ENCODE data around the gene ZNRF1. TPM values are rescaled to one million over a fixed set of nuclear protein-coding genes. Genes with fewer than 3 reads are reported as not detected.
A peak's percentile ranks its signal among the peaks of the same experiment; 100 is the strongest.

The ZNRF1 gene
- total RNA-seq, 1 donor from 2014 or later, result 115 TPM

GRCh38 chr16:75068085-75069031 lies 69.5 kb downstream of the ZNRF1 start:
- no peak overlapping the region for H3K27ac Mint-ChIP-seq (ENCODE audit: unreplicated experiment)

GRCh38 chr16:75070012-75070841 lies 71.4 kb downstream of the ZNRF1 start:
- Mint-ChIP-seq H3K9me3 (ENCODE audit: unreplicated experiment) (no peaks in the 10 kb centered on the region), H3K36me3 (ENCODE audit: low read depth, unreplicated experiment) (peaks cover 4% of the 10 kb centered on the region), H3K27me3 (ENCODE audit: unreplicated experiment) (peaks cover 5% of the 10 kb centered on the region), H3K4me1 (ENCODE audit: unreplicated experiment) (peaks cover 40% of the 10 kb centered on the region), H3K4me3 (ENCODE audit: unreplicated experiment) (no peak overlapping the region), H3K27ac (ENCODE audit: unreplicated experiment) (peak overlapping the region; percentile 46)
- TF ChIP-seq, protein P1, sequence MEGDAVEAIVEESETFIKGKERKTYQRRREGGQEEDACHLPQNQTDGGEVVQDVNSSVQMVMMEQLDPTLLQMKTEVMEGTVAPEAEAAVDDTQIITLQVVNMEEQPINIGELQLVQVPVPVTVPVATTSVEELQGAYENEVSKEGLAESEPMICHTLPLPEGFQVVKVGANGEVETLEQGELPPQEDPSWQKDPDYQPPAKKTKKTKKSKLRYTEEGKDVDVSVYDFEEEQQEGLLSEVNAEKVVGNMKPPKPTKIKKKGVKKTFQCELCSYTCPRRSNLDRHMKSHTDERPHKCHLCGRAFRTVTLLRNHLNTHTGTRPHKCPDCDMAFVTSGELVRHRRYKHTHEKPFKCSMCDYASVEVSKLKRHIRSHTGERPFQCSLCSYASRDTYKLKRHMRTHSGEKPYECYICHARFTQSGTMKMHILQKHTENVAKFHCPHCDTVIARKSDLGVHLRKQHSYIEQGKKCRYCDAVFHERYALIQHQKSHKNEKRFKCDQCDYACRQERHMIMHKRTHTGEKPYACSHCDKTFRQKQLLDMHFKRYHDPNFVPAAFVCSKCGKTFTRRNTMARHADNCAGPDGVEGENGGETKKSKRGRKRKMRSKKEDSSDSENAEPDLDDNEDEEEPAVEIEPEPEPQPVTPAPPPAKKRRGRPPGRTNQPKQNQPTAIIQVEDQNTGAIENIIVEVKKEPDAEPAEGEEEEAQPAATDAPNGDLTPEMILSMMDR (IDR thresholded peaks at IDR 0.05; ENCODE audit: unreplicated experiment), result no peak
- DNase-seq (ENCODE audit: low spot score), result no peak

More at GRCh38 chr16:75068085-75069031, 69.5 kb downstream of the ZNRF1 start:
- H3K4me1 Mint-ChIP-seq (ENCODE audit: unreplicated experiment), result peaks cover 38% of the 10 kb centered on the region
- H3K36me3 Mint-ChIP-seq (ENCODE audit: low read depth, unreplicated experiment), result peaks cover 4% of the 10 kb centered on the region
- no peak overlapping the region for H3K4me3 Mint-ChIP-seq (ENCODE audit: unreplicated experiment)
- TF ChIP-seq, protein P1 (IDR thresholded peaks at IDR 0.05; ENCODE audit: unreplicated experiment), result no peak
- H3K27me3 Mint-ChIP-seq (ENCODE audit: unreplicated experiment), result peaks cover 5% of the 10 kb centered on the region
- H3K9me3 Mint-ChIP-seq (ENCODE audit: unreplicated experiment), result no peaks in the 10 kb centered on the region
- no peak for DNase-seq (ENCODE audit: low spot score)

- DNase-seq (ENCODE audit: low spot score), result no peak
- Mint-ChIP-seq H3K4me3 (ENCODE audit: unreplicated experiment) (no peak overlapping the region), H3K9me3 (ENCODE audit: unreplicated experiment) (no peaks in the 10 kb centered on the region), H3K27me3 (ENCODE audit: unreplicated experiment) (peaks cover 4% of the 10 kb centered on the region), H3K27ac (ENCODE audit: unreplicated experiment) (no peak overlapping the region), H3K36me3 (ENCODE audit: low read depth, unreplicated experiment) (peaks cover 5% of the 10 kb centered on the region), H3K4me1 (ENCODE audit: unreplicated experiment) (peaks cover 41% of the 10 kb centered on the region)
- TF ChIP-seq, protein P1 (IDR thresholded peaks at IDR 0.05; ENCODE audit: unreplicated experiment), result no peak
These were observed 72.8 kb downstream of the ZNRF1 start for GRCh38 chr16:75071621-75072020.

- Mint-ChIP-seq H3K4me1 (ENCODE audit: unreplicated experiment) (peaks cover 41% of the 10 kb centered on the region), H3K36me3 (ENCODE audit: low read depth, unreplicated experiment) (peaks cover 10% of the 10 kb centered on the region), H3K9me3 (ENCODE audit: unreplicated experiment) (no peaks in the 10 kb centered on the region), H3K27me3 (ENCODE audit: unreplicated experiment) (peaks cover 1% of the 10 kb centered on the region), H3K27ac (ENCODE audit: unreplicated experiment) (no peak overlapping the region), H3K4me3 (ENCODE audit: unreplicated experiment) (no peak overlapping the region)
- no peak for DNase-seq (ENCODE audit: low spot score)
- TF ChIP-seq, protein P1 (IDR thresholded peaks at IDR 0.05; ENCODE audit: unreplicated experiment), result no peak
These were observed 73.6 kb downstream of the ZNRF1 start for GRCh38 chr16:75072239-75072947.
